ENCODE data around the gene KLK15.

GRCh38 chr19:50831026-50831396 is 2.4 kb downstream of the KLK15 start:
- TF ChIP-seq CTCF (IDR thresholded peaks at IDR 0.05) (no peak), POLR2A (IDR thresholded peaks at IDR 0.05) (no peak)
